ENCODE measurements around the gene PRKCZ.

The PRKCZ gene

GRCh38 chr1:2019172-2019543, 31.1 kb upstream of the PRKCZ start, which contains the start of gene GABRD:
Gene GABRD, plus strand, starts transcription at chr1:2019345. Its CDS starts 79 bp downstream, at chr1:2019424.
- in situ Hi-C loops (cut with HindIII; ENCODE audit: low sequenced_read_pairs) = no loop called here
- H3K4me3 ChIP-seq (ENCODE audit: low read depth, low read length) = no peak within 1 kb of the TSS
- no peak for DNase-seq (ENCODE audit: low read depth, low spot score)
- TF ChIP-seq CTCF (IDR thresholded peaks at IDR 0.05; ENCODE audit: low read depth, low read length) = no peak

- H3K4me3 ChIP-seq (ENCODE audit: low read depth, low read length) = no peak overlapping the region
- no peak for DNase-seq (ENCODE audit: low read depth, low spot score)
- in situ Hi-C loops (cut with HindIII; ENCODE audit: low sequenced_read_pairs) = no loop called here
- no peak for TF ChIP-seq CTCF (IDR thresholded peaks at IDR 0.05; ENCODE audit: low read depth, low read length)
Measured at GRCh38 chr1:2019571-2020309, 30.5 kb upstream of the PRKCZ start.

- in situ Hi-C loops (cut with HindIII; ENCODE audit: low sequenced_read_pairs) = no loop called here
- no peak for TF ChIP-seq CTCF (IDR thresholded peaks at IDR 0.05; ENCODE audit: low read depth, low read length)
- DNase-seq (ENCODE audit: low read depth, low spot score) = no peak
- no peak overlapping the region for H3K4me3 ChIP-seq (ENCODE audit: low read depth, low read length)
Measured at GRCh38 chr1:2020310-2020655, 29.9 kb upstream of the PRKCZ start.

GRCh38 chr1:2021550-2021949, 28.7 kb upstream of the PRKCZ start:
- in situ Hi-C loops (cut with HindIII; ENCODE audit: low sequenced_read_pairs) = no loop called here
- no peak for TF ChIP-seq CTCF (IDR thresholded peaks at IDR 0.05; ENCODE audit: low read depth, low read length)
- no peak for DNase-seq (ENCODE audit: low read depth, low spot score)
- H3K4me3 ChIP-seq (ENCODE audit: low read depth, low read length) = no peak overlapping the region

GRCh38 chr1:2022063-2022770, 28.0 kb upstream of the PRKCZ start:
- DNase-seq (ENCODE audit: low read depth, low spot score) = no peak
- no peak for TF ChIP-seq CTCF (IDR thresholded peaks at IDR 0.05; ENCODE audit: low read depth, low read length)
- no peak overlapping the region for H3K4me3 ChIP-seq (ENCODE audit: low read depth, low read length)
- in situ Hi-C loops (cut with HindIII; ENCODE audit: low sequenced_read_pairs) = no loop called here

GRCh38 chr1:2023187-2023586, 27.0 kb upstream of the PRKCZ start:
- in situ Hi-C loops (cut with HindIII; ENCODE audit: low sequenced_read_pairs) = no loop called here
- no peak for DNase-seq (ENCODE audit: low read depth, low spot score)
- H3K4me3 ChIP-seq (ENCODE audit: low read depth, low read length) = no peak overlapping the region
- no peak for TF ChIP-seq CTCF (IDR thresholded peaks at IDR 0.05; ENCODE audit: low read depth, low read length)

Measured in astrocyte of the spinal cord (primary cell).